K562 (cell line): Measurements from ENCODE around the gene CHRNG. TPM values are rescaled to one million over a fixed set of nuclear protein-coding genes. Genes with fewer than 3 reads are reported as not detected.

Experiments
- ATAC-seq: fragments of 200-7000 bp; cut with Tn5 transposase; 3 replicates; pipeline ENCODE4 v1.9.1; 2020; ENCODE audit warnings: moderate library complexity
- BruUV-seq: library from RNA; stranded (reverse); fragments of 400-500 nt; replicated peaks from 2 replicates; lab custom pipeline; 2021; lab: Mats Ljungman, UMichigan
- CTCF ChIA-PET: fragments of 300-600 bp; formaldehyde crosslinking; extraction: SDS; loops from one replicate; lab custom pipeline; 2021; ENCODE audit warnings: low intra/inter-chr PET ratio; lab: Yijun Ruan, JAX
- POLR2A ChIA-PET: fragments of 300-600, 350-650 bp; sonication (Branson Sonifier 250); formaldehyde crosslinking; extraction: SDS; loops from one replicate; lab custom pipeline; 2021; ENCODE audit warnings: antibody characterized with exemption, inconsistent platforms; lab: Yijun Ruan, JAX
- DNase-seq, 4 experiments: peaks; one replicate each; pipeline versions ENCODE4 v3.0.0 to v3.0.0-alpha.2; 2011 to 2018; ENCODE audit warnings: low spot score in 3 of 4, mixed read lengths in 3 of 4; ENCODE audit errors: extremely low read depth in 1 of 4
- FAIRE-seq: peaks from 2 replicates; lab custom pipeline; 2011; peaks lifted over from hg19 to GRCh38; lab: Jason Lieb, UNC
- H2AFZ ChIP-seq: 2 replicates; pipeline ENCODE4 v1.6.0; 2011; ENCODE audit warnings: low read depth, low read length, control low read depth, inconsistent platforms
- H3K27ac ChIP-seq: fragments of 200-600 bp; 3 replicates; pipeline ENCODE4 v1.8.0; 2011; ENCODE audit warnings: low read depth, mild to moderate bottlenecking, control low read depth, inconsistent platforms, low read length, moderate library complexity, mixed read lengths; ENCODE audit errors: extremely low read depth
- H3K27me3 ChIP-seq, 2 experiments: fragments of 300-600 bp in 1 of 2; 2 replicates in 1 of 2; 3 replicates in 1 of 2; pipeline versions ENCODE4 v1.6.0 to v1.8.0; 2011; ENCODE audit warnings: inconsistent platforms in 2 of 2, low read length in 2 of 2, mild to moderate bottlenecking in 1 of 2, mixed read lengths in 1 of 2, moderate library complexity in 1 of 2; ENCODE audit not compliant: control insufficient read depth in 2 of 2, insufficient read depth in 2 of 2
- H3K36me3 ChIP-seq: fragments of 300-600 bp; 3 replicates; pipeline ENCODE4 v1.8.0; 2011; ENCODE audit warnings: mild to moderate bottlenecking, low read length, inconsistent platforms; ENCODE audit not compliant: control insufficient read depth, insufficient read depth
- H3K4me1 ChIP-seq, 2 experiments: fragments of 200-600 bp in 1 of 2; replicated peaks in 1 of 2; 2 replicates in 1 of 2; 3 replicates in 1 of 2; pipeline versions ENCODE4 v1.5.1 to v1.8.0; 2011; ENCODE audit warnings: inconsistent platforms in 2 of 2, low read length in 2 of 2, mild to moderate bottlenecking in 1 of 2, mixed read lengths in 1 of 2, moderate library complexity in 1 of 2; ENCODE audit not compliant: control insufficient read depth in 2 of 2, insufficient read depth in 2 of 2
- H3K4me2 ChIP-seq: 2 replicates; pipeline ENCODE4 v1.6.1; 2011; ENCODE audit warnings: low read length, control low read depth, inconsistent platforms, mixed read lengths; ENCODE audit not compliant: insufficient read depth
- H3K4me3 ChIP-seq: fragments of 200-600 bp; sonication (generic), shearing (Covaris generic); 2 replicates; pipeline ENCODE4 v1.5.1; 2016; ENCODE audit warnings: control low read depth, inconsistent platforms
- H3K79me2 ChIP-seq: fragments of 200-600 bp; 3 replicates; pipeline ENCODE4 v1.8.0; 2011; ENCODE audit warnings: low read length, inconsistent platforms; ENCODE audit not compliant: control insufficient read depth, insufficient read depth
- H3K9ac ChIP-seq, 2 experiments: 2 replicates each; pipeline versions ENCODE4 v1.6.0 to v1.6.1; 2011; ENCODE audit warnings: low read depth in 2 of 2, low read length in 2 of 2, control low read depth in 1 of 2, inconsistent platforms in 1 of 2, mild to moderate bottlenecking in 1 of 2, mixed read lengths in 1 of 2; ENCODE audit not compliant: insufficient read depth in 1 of 2
- H3K9me1 ChIP-seq: one replicate; pipeline ENCODE4 v1.6.0; 2011; ENCODE audit warnings: inconsistent platforms, mild to moderate bottlenecking, low read length, moderate library complexity; ENCODE audit not compliant: control insufficient read depth, insufficient read depth
- H3K9me3 ChIP-seq: replicated peaks from 2 replicates; pipeline ENCODE4 v1.5.1; 2011; ENCODE audit warnings: low read depth, low read length, inconsistent platforms; ENCODE audit not compliant: control insufficient read depth, insufficient read depth
- H4K20me1 ChIP-seq: replicated peaks from 2 replicates; pipeline ENCODE4 v1.6.1; 2011; ENCODE audit warnings: low read length, inconsistent platforms, mixed read lengths; ENCODE audit not compliant: control insufficient read depth, insufficient read depth
- KDM1A ChIP-seq, 2 experiments: fragments of 450-650 bp; IDR thresholded peaks; 2 replicates each; pipeline ENCODE4 v1.6.1; 2016; ENCODE audit warnings: mild to moderate bottlenecking in 2 of 2
- MEIS2 ChIP-seq: fragments of 450-650 bp; IDR thresholded peaks from 2 replicates; pipeline ENCODE4 v1.6.1; 2014; ENCODE audit warnings: mild to moderate bottlenecking; ENCODE audit not compliant: partially characterized antibody
- MITF ChIP-seq: IDR thresholded peaks from 2 replicates; pipeline ENCODE4 v1.6.1; 2014; ENCODE audit warnings: antibody characterized with exemption
- MXI1 ChIP-seq: IDR thresholded peaks from 2 replicates; pipeline ENCODE4 v1.6.1; 2011; ENCODE audit warnings: low read depth, mild to moderate bottlenecking, improper control_type of control experiment, low read length
- MYNN ChIP-seq, 2 experiments: sonication (generic); formaldehyde crosslinking in 1 of 2; IDR thresholded peaks; 2 replicates each; pipeline versions ENCODE4 v1.5.0 to v1.6.1; 2016 to 2020; ENCODE audit warnings: antibody characterized with exemption in 1 of 2, missing genetic modification reagents in 1 of 2
- NBN ChIP-seq: fragments of 450-650 bp; IDR thresholded peaks from 2 replicates; pipeline ENCODE4 v1.6.1; 2016; ENCODE audit warnings: low read depth, mild to moderate bottlenecking
- POLR2AphosphoS2 ChIP-seq: IDR thresholded peaks from 2 replicates; pipeline ENCODE4 v1.6.1; 2012; ENCODE audit warnings: low read length, improper control_type of control experiment
- ZNF318 ChIP-seq, 2 experiments: fragments of 450-650 bp; IDR thresholded peaks; 2 replicates each; pipeline ENCODE4 v1.6.1; 2016; ENCODE audit warnings: mild to moderate bottlenecking in 2 of 2, borderline replicate concordance in 1 of 2, low read depth in 1 of 2, moderate library complexity in 1 of 2
- ZNF507 ChIP-seq: conservative IDR thresholded peaks from 2 replicates; pipeline ENCODE4 v1.6.1; 2017; ENCODE audit warnings: missing genetic modification characterization, missing compliant biosample characterization
- WGBS: fragments of 100-300 bp; shearing (Covaris generic); methylation state at CpG from one replicate; pipeline ENCODE4 v1.1.6; 2016; ENCODE audit warnings: low coverage, mixed read lengths; ENCODE audit not compliant: insufficient coverage; ENCODE audit errors: missing lambda C conversion rate; 5-methylcytosine and 5-hydroxymethylcytosine counted together
- in situ Hi-C: fragments of 300-500 bp; cut with MboI; formaldehyde crosslinking; loops from 4 replicates; pipeline ENCODE4 v1.15.0; 2018; ENCODE audit warnings: inconsistent platforms, mixed read lengths
- intact Hi-C: fragments of 100-400 bp; cut with micrococcal nuclease; formaldehyde crosslinking; loops from 2 replicates; pipeline ENCODE4 v1.14.2; 2022
- polyA plus RNA-seq, 8 experiments: library from polyadenylated mRNA; depleted of rRNA in 4 of 8; stranded (reverse) in 5 of 8; unstranded in 3 of 8; fragments of >200 nt; fragmentation: Nextera tagmentation in 2 of 8; fragmentation: Illumina TruSeq in 1 of 8; extraction: Ambion mirVana in 2 of 8; extraction: Trizol in 1 of 8; gene quantifications; 2 replicates each; pipeline versions ENCODE4 v1.2.1 to v1.2.3, GENCODE V29; 2011 to 2014; ENCODE audit warnings: inconsistent platforms in 1 of 8, missing spikeins in 1 of 8
- total RNA-seq, 7 experiments: library from RNA; depleted of rRNA in 6 of 7; stranded (reverse); fragments of >200 nt in 6 of 7; fragmentation: Illumina TruSeq in 2 of 7; extraction: Trizol in 2 of 7; gene quantifications; 2 replicates each; pipeline versions ENCODE4 v1.2.1 to v1.2.3, GENCODE V29; 2011 to 2021; ENCODE audit warnings: low replicate concordance in 1 of 7
- TF ChIP-seq, protein P1 (sequence below): fragments of 250-450 bp; sonication (Bioruptor Pico); IDR thresholded peaks from 2 replicates; pipeline ENCODE4 v1.8.0; 2022; ENCODE audit warnings: inconsistent platforms, mild to moderate bottlenecking, moderate library complexity, borderline replicate concordance

Gene CHRNG
- total and polyA plus RNA-seq, 9 of the 15 experiments (the other 6 are each of a cell fraction or from before 2014, with no cell fraction given) = not detected

DNA sequence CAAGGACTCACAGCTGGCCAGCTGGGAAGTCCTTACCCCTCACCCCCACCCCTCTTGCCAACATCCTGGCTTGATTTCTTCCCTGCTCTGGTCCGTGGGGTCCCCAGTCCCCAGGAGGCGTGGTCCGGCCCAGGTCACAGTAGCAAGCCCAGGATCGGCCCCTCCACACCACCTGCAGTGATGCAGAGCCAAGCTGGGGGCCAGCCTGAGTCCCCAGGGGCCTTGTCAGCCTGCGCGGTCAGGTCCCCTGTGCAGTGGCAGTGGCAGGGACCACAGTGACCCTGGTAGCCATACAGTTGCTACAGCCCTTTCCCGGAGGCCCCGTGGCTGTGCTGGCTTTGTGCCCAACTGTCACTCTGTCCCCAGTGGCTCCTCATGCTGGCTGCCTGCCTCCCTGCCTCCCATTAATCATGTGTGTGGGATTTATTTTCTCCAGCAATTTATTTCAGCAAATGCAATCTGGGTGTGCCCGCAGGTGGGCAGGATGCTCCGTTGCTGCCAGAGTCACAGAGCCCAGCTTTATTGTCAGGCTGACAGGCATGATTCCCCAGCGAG, 28.1 kb upstream of the CHRNG start:
- H3K79me2 ChIP-seq = no peaks in the 10 kb centered on the region
- POLR2A ChIA-PET = no interaction called here
- H3K9me3 ChIP-seq = no peaks in the 10 kb centered on the region
- H3K4me1 ChIP-seq = no peaks in the 10 kb centered on the region
- H3K9me1 ChIP-seq = no peaks in the 10 kb centered on the region
- H2AFZ ChIP-seq = no peak overlapping the region
- BruUV-seq = no TSS peak
- no peak overlapping the region for H3K4me3 ChIP-seq
- 1% methylated on average over 7 of the region's 11 CpGs for WGBS
- FAIRE-seq (no peak), DNase-seq (no peak), ATAC-seq (no peak)
- no peaks in the 10 kb centered on the region for H3K36me3 ChIP-seq
- no peak overlapping the region for H3K9ac ChIP-seq
- H3K27ac ChIP-seq = no peak overlapping the region
- in situ Hi-C loops = loop anchor here (10.0 kb wide), 1 partner anchor 607 kb away; no protein-coding TSS in a partner anchor
- no peaks in the 10 kb centered on the region for H4K20me1 ChIP-seq
- H3K27me3 ChIP-seq = peaks cover 0 to 52% of the 10 kb centered on the region in 2 experiments; a peak in 2 of 5 replicates
- no peak overlapping the region for H3K4me2 ChIP-seq
- CTCF ChIA-PET = no interaction called here
- intact Hi-C loops = no loop called here
- TF ChIP-seq KDM1A (IDR thresholded peaks at IDR 0.05) (no peak), POLR2AphosphoS2 (no peak), NBN (no peak), MEIS2 (peak; percentile 61), MYNN (IDR thresholded peaks at IDR 0.05) (no peak), MYNN (CRISPR knock-in tag; IDR thresholded peaks at IDR 0.05) (no peak), ZNF507 (tag) (no peak), ZNF318 (IDR thresholded peaks at IDR 0.05; ENCODE audit: borderline replicate concordance in 1 of 2, low read depth in 1 of 2) (no peak), MXI1 (no peak), MITF (no peak)
- TF ChIP-seq, protein P1, sequence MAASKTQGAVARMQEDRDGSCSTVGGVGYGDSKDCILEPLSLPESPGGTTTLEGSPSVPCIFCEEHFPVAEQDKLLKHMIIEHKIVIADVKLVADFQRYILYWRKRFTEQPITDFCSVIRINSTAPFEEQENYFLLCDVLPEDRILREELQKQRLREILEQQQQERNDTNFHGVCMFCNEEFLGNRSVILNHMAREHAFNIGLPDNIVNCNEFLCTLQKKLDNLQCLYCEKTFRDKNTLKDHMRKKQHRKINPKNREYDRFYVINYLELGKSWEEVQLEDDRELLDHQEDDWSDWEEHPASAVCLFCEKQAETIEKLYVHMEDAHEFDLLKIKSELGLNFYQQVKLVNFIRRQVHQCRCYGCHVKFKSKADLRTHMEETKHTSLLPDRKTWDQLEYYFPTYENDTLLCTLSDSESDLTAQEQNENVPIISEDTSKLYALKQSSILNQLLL (CRISPR knock-in tag) = no peak
